ENCODE results near the gene C1QTNF7. TPM values are rescaled to one million over a fixed set of nuclear protein-coding genes. Genes with fewer than 3 reads are reported as not detected.

C1QTNF7 gene
- total RNA-seq, 1 donor from 2014 or later, result 12.0 TPM

GRCh38 chr4:15418956-15419355 lies 8.9 kb upstream of the C1QTNF7 start:
- Histone ChIP-seq H3K4me3 (no peak overlapping the region), H3K9me3 (no peaks in the 10 kb centered on the region), H3K36me3 (no peaks in the 10 kb centered on the region), H3K27ac (no peak overlapping the region), H3K27me3 (no peaks in the 10 kb centered on the region), H3K4me1 (peaks cover 22% of the 10 kb centered on the region)
- TF ChIP-seq POLR2AphosphoS5 (IDR thresholded peaks at IDR 0.05; ENCODE audit: insufficient read depth in 1 of 2, low read depth in 1 of 2) (no peak), POLR2A (IDR thresholded peaks at IDR 0.05) (no peak), CTCF (IDR thresholded peaks at IDR 0.05) (no peak)
- intact Hi-C loops (cut with DNase I), result no loop called here
- DNase-seq (ENCODE audit: extremely low spot score in 2 of 2), result no peak

- Histone ChIP-seq H3K36me3 (no peaks in the 10 kb centered on the region), H3K4me1 (peaks cover 22% of the 10 kb centered on the region), H3K27ac (no peak overlapping the region), H3K27me3 (no peaks in the 10 kb centered on the region), H3K9me3 (no peaks in the 10 kb centered on the region), H3K4me3 (no peak overlapping the region)
- no peak for TF ChIP-seq CTCF (IDR thresholded peaks at IDR 0.05)
- TF ChIP-seq POLR2AphosphoS5 (IDR thresholded peaks at IDR 0.05; ENCODE audit: insufficient read depth in 1 of 2, low read depth in 1 of 2), result no peak
- no peak for TF ChIP-seq POLR2A (IDR thresholded peaks at IDR 0.05)
- intact Hi-C loops (cut with DNase I), result no loop called here
- no peak for DNase-seq (ENCODE audit: extremely low spot score in 2 of 2)
Measured at GRCh38 chr4:15420642-15421041, 7.2 kb upstream of the C1QTNF7 start.

GRCh38 chr4:15423285-15423711 lies 4.5 kb upstream of the C1QTNF7 start:
- intact Hi-C loops (cut with DNase I), result no loop called here

GRCh38 chr4:15425520-15425919 lies 2.3 kb upstream of the C1QTNF7 start:
- no peak overlapping the region for H3K27ac ChIP-seq
- H3K4me3 ChIP-seq, result no peak overlapping the region

More at GRCh38 chr4:15423285-15423711, 4.5 kb upstream of the C1QTNF7 start:
- Histone ChIP-seq H3K4me1 (peaks cover 24% of the 10 kb centered on the region), H3K9me3 (no peaks in the 10 kb centered on the region), H3K27ac (no peak overlapping the region), H3K27me3 (no peaks in the 10 kb centered on the region), H3K36me3 (no peaks in the 10 kb centered on the region), H3K4me3 (no peak overlapping the region)
- DNase-seq (ENCODE audit: extremely low spot score in 2 of 2), result no peak
- TF ChIP-seq POLR2AphosphoS5 (IDR thresholded peaks at IDR 0.05; ENCODE audit: insufficient read depth in 1 of 2, low read depth in 1 of 2), result no peak

GRCh38 chr4:15427161-15427560 lies 672 bp upstream of the C1QTNF7 start:
- DNase-seq (ENCODE audit: extremely low spot score in 2 of 2), result no peak
- Histone ChIP-seq H3K27me3 (no peaks in the 10 kb centered on the region), H3K27ac (peak overlapping the region; percentile 74), H3K4me3 (no peak overlapping the region), H3K4me1 (peaks cover 35% of the 10 kb centered on the region), H3K9me3 (no peaks in the 10 kb centered on the region), H3K36me3 (no peaks in the 10 kb centered on the region)
- intact Hi-C loops (cut with DNase I), result no loop called here
- TF ChIP-seq POLR2AphosphoS5 (IDR thresholded peaks at IDR 0.05; ENCODE audit: insufficient read depth in 1 of 2, low read depth in 1 of 2), result no peak

More at GRCh38 chr4:15425520-15425919, 2.3 kb upstream of the C1QTNF7 start:
- Histone ChIP-seq H3K27me3 (no peaks in the 10 kb centered on the region), H3K9me3 (no peaks in the 10 kb centered on the region), H3K4me1 (peaks cover 35% of the 10 kb centered on the region), H3K36me3 (no peaks in the 10 kb centered on the region)
- TF ChIP-seq POLR2A (IDR thresholded peaks at IDR 0.05), result no peak
- no peak for TF ChIP-seq POLR2AphosphoS5 (IDR thresholded peaks at IDR 0.05; ENCODE audit: insufficient read depth in 1 of 2, low read depth in 1 of 2)
- TF ChIP-seq CTCF (IDR thresholded peaks at IDR 0.05), result no peak
- intact Hi-C loops (cut with DNase I), result no loop called here
- DNase-seq (ENCODE audit: extremely low spot score in 2 of 2), result no peak

- no peak for DNase-seq (ENCODE audit: extremely low spot score in 2 of 2)
- Histone ChIP-seq H3K9me3 (no peaks in the 10 kb centered on the region), H3K4me1 (peaks cover 44% of the 10 kb centered on the region), H3K27ac (peak overlapping the region; percentile 74), H3K4me3 (no peak overlapping the region), H3K36me3 (no peaks in the 10 kb centered on the region), H3K27me3 (no peaks in the 10 kb centered on the region)
- TF ChIP-seq CTCF (IDR thresholded peaks at IDR 0.05), result no peak
- TF ChIP-seq POLR2AphosphoS5 (IDR thresholded peaks at IDR 0.05; ENCODE audit: insufficient read depth in 1 of 2, low read depth in 1 of 2), result peak in 1 of 2 donors; percentile 50
- no peak for TF ChIP-seq POLR2A (IDR thresholded peaks at IDR 0.05)
- intact Hi-C loops (cut with DNase I), result no loop called here
Measured at GRCh38 chr4:15428611-15429010, 778 bp downstream of the C1QTNF7 start.

Measured in vagina (tissue), 2 donors.